Mucosa of descending colon (tissue), 3 donors: ENCODE data around the gene RHOC. TPM values are rescaled to one million over a fixed set of nuclear protein-coding genes. Genes with fewer than 3 reads are reported as not detected.

Experiments used
- ATAC-seq: fragments of 200-7000 bp; cut with Tn5 transposase; one replicate; pipeline ENCODE4 v1.9.1; 2020; ENCODE audit warnings: mild to moderate bottlenecking, moderate library complexity
- DNase-seq, 3 donors: peaks; one replicate each; pipeline ENCODE4 v3.0.0-alpha.2; 2020
- H3K36me3 ChIP-seq: fragments of 200-600 bp; one replicate; pipeline ENCODE4 v1.8.0; 2021; ENCODE audit warnings: low read depth, mild to moderate bottlenecking
- H3K4me1 ChIP-seq: fragments of 200-600 bp; one replicate; pipeline ENCODE4 v1.8.0; 2021; ENCODE audit warnings: low read depth, mild to moderate bottlenecking
- H3K4me3 ChIP-seq: fragments of 200-600 bp; one replicate; pipeline ENCODE4 v1.8.0; 2021; ENCODE audit warnings: mild to moderate bottlenecking
- H3K9me3 ChIP-seq: fragments of 200-600 bp; one replicate; pipeline ENCODE4 v1.8.0; 2021; ENCODE audit warnings: mild to moderate bottlenecking
- intact Hi-C, 2 donors: fragments of 100-400 bp; cut with DNase I in 1 of 2; cut with micrococcal nuclease in 1 of 2; formaldehyde crosslinking; loops; one replicate each; pipeline versions ENCODE4 v1.11.0 to v1.11.1; 2022; cut with DNase I, micrococcal nuclease
- total RNA-seq, 3 donors: library from RNA; stranded (reverse); fragmentation: NEBNext Ultra II Directional in 2 of 3; extraction: Animal tissue kit (Norgen Biotek cat#: 25700) in 2 of 3; gene quantifications; one replicate each; pipeline versions ENCODE4 v1.2.1 to v1.2.4, GENCODE V29; 2021 to 2023
- TF ChIP-seq, protein P1 (sequence below): fragments of 200-600 bp; IDR thresholded peaks from one replicate; pipeline ENCODE4 v1.8.0; 2022; ENCODE audit warnings: antibody characterized with exemption, mild to moderate bottlenecking
- donor health status: DM: no; HTN: no; CAD: no; lungs with moderate emphysema.
- donor health status: DM: no; HTN: no; CAD: no.
- donor health status: DM: no; HTN: yes; CAD: no.

Gene RHOC
- total RNA-seq, 3 donors from 2014 or later = 306 to 617 (median 485) TPM

DNA sequence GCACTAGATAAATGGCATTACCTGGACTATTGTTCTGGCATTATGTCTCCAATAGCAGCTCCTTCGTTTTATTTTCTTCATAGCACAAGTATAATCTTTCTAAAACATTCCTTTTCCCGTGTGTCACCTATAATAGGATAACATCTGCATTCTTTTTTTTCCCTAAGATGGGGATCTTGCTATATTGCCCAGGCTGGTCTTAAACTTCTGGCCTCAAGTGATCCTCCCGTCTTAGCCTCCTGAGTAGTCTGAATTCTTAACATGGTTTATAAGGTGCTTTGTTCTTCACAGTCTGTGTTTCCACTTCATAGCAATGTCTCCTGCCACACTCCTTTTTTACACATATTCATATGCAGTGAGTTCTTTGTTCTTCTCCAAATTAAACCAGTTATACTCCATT, 41.1 kb downstream of the RHOC start:
- Histone ChIP-seq H3K4me1 (no peaks in the 10 kb centered on the region), H3K9me3 (no peaks in the 10 kb centered on the region), H3K36me3 (peaks cover 13% of the 10 kb centered on the region), H3K4me3 (no peak overlapping the region)
- TF ChIP-seq, protein P1, sequence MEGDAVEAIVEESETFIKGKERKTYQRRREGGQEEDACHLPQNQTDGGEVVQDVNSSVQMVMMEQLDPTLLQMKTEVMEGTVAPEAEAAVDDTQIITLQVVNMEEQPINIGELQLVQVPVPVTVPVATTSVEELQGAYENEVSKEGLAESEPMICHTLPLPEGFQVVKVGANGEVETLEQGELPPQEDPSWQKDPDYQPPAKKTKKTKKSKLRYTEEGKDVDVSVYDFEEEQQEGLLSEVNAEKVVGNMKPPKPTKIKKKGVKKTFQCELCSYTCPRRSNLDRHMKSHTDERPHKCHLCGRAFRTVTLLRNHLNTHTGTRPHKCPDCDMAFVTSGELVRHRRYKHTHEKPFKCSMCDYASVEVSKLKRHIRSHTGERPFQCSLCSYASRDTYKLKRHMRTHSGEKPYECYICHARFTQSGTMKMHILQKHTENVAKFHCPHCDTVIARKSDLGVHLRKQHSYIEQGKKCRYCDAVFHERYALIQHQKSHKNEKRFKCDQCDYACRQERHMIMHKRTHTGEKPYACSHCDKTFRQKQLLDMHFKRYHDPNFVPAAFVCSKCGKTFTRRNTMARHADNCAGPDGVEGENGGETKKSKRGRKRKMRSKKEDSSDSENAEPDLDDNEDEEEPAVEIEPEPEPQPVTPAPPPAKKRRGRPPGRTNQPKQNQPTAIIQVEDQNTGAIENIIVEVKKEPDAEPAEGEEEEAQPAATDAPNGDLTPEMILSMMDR = no peak
- DNase-seq = no peak
- intact Hi-C loops = no loop called here
- ATAC-seq = no peak

DNA sequence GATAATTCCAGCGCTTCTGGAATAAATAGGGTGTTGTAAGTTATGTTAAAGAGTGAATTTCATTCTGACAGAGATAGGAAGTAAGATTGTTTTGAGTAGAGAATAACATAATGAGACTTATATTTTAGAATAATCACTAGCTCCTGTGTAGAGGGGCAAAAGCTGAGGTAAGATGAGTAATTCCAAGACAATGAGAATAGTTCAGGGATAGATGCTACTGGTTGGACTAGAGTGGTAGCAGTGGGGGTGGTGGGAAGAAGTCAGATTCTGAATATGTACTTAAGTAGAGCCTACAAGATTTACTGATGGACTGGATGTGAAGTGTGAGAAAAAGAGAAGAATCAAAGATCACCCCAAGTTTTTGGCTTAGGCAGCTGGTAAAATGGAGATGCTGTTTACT, 55.7 kb downstream of the RHOC start:
- no peak for DNase-seq
- no peak overlapping the region for H3K4me3 ChIP-seq
- TF ChIP-seq, protein P1 = no peak
- H3K4me1 ChIP-seq = no peaks in the 10 kb centered on the region
- intact Hi-C loops = no loop called here
- ATAC-seq = no peak
- H3K36me3 ChIP-seq = no peaks in the 10 kb centered on the region
- H3K9me3 ChIP-seq = no peaks in the 10 kb centered on the region

Other genes with a start within 250 kb of the RHOC start
- gene WNT2B, start 198.2 kb downstream of the RHOC start, total RNA-seq = 1 to 10 TPM; 6.6 to 7.1 (median 6.7) TPM
- 10 to 100 TPM; 15.9 to 21.2 (median 21.1) TPM for gene ST7L, start 88.0 kb downstream of the RHOC start, total RNA-seq
- 100 to 1,000 TPM; 106 to 175 (median 156) TPM for gene CAPZA1, start 87.3 kb downstream of the RHOC start, total RNA-seq
- 10 to 100 TPM; 66.4 to 85.2 (median 77.6) TPM for gene MOV10, start 32.5 kb downstream of the RHOC start, total RNA-seq
- gene PPM1J, start 8.2 kb upstream of the RHOC start, total RNA-seq = 1 to 10 TPM in 2 of 3 donors, under 1 TPM in 1; 0.92 to 1.7 (median 1.1) TPM
- 100 to 1,000 TPM in 1 of 3 donors, 10 to 100 TPM in 2; 71.2 to 172 (median 88.0) TPM for gene SLC16A1, start 249.1 kb upstream of the RHOC start, total RNA-seq